GM23338 (cell line): ENCODE data around the gene EML4. TPM values are rescaled to one million over a fixed set of nuclear protein-coding genes. Genes with fewer than 3 reads are reported as not detected.

Experiments
- ATAC-seq: fragments of 200-7000 bp; cut with Tn5 transposase; 3 replicates; pipeline ENCODE4 v1.9.1; 2020
- DNase-seq: peaks from one replicate; pipeline ENCODE4 v3.0.0-alpha.2; 2015; ENCODE audit warnings: low spot score
- H2AFZ ChIP-seq: fragments of 200-600 bp; sonication (generic); 2 replicates; pipeline ENCODE4 v1.8.0; 2016; ENCODE audit warnings: antibody characterized with exemption, mild to moderate bottlenecking, moderate library complexity
- H3F3A ChIP-seq: fragments of 200-600 bp; sonication (generic); replicated peaks from 2 replicates; pipeline ENCODE4 v1.8.0; 2017; ENCODE audit warnings: antibody characterized with exemption, mixed run types, low read depth
- H3K27ac ChIP-seq: fragments of 200-600 bp; sonication (generic); 2 replicates; pipeline ENCODE4 v1.6.1; 2016; ENCODE audit warnings: low read depth
- H3K27me3 ChIP-seq: fragments of 200-600 bp; sonication (generic); 2 replicates; pipeline ENCODE4 v1.8.0; 2016; ENCODE audit warnings: mild to moderate bottlenecking, mixed run types, moderate library complexity; ENCODE audit not compliant: insufficient read depth
- H3K36me3 ChIP-seq: fragments of 200-600 bp; sonication (generic); 2 replicates; pipeline ENCODE4 v1.8.0; 2016; ENCODE audit warnings: mild to moderate bottlenecking; ENCODE audit not compliant: insufficient read depth
- H3K4me1 ChIP-seq: fragments of 200-600 bp; sonication (generic); 2 replicates; pipeline ENCODE4 v1.8.0; 2016; ENCODE audit warnings: mild to moderate bottlenecking, moderate library complexity; ENCODE audit not compliant: insufficient read depth
- H3K4me2 ChIP-seq: fragments of 200-600 bp; sonication (generic); 2 replicates; pipeline ENCODE4 v1.7.1; 2017; ENCODE audit warnings: mixed run types
- H3K4me3 ChIP-seq: fragments of 200-600 bp; sonication (generic); 2 replicates; pipeline ENCODE4 v1.6.1; 2016; ENCODE audit warnings: mixed run types
- H3K79me2 ChIP-seq: fragments of 200-600 bp; sonication (generic); replicated peaks from 2 replicates; pipeline ENCODE4 v1.8.0; 2017; ENCODE audit warnings: mild to moderate bottlenecking; ENCODE audit not compliant: insufficient read depth
- H3K9me2 ChIP-seq: fragments of 200-600 bp; sonication (generic); 2 replicates; pipeline ENCODE4 v1.8.0; 2017; ENCODE audit not compliant: insufficient read depth
- H4K20me1 ChIP-seq: fragments of 200-600 bp; sonication (generic); replicated peaks from 2 replicates; pipeline ENCODE4 v1.8.0; 2017; ENCODE audit warnings: mild to moderate bottlenecking; ENCODE audit not compliant: insufficient read depth
- H3K27ac Mint-ChIP-seq: 2 replicates; pipeline ENCODE4 v1.8.0; 2020; ENCODE audit warnings: inconsistent platforms, mild to moderate bottlenecking, moderate library complexity, mixed read lengths
- H3K27me3 Mint-ChIP-seq: 3 replicates; pipeline ENCODE4 v1.8.0; 2022; ENCODE audit warnings: low read depth, mild to moderate bottlenecking, moderate library complexity, mixed read lengths, inconsistent platforms; ENCODE audit not compliant: insufficient read depth, poor library complexity
- H3K36me3 Mint-ChIP-seq: 3 replicates; pipeline ENCODE4 v1.8.0; 2021; ENCODE audit warnings: low read depth, mild to moderate bottlenecking, inconsistent platforms, moderate library complexity, mixed read lengths
- H3K4me1 Mint-ChIP-seq: 3 replicates; pipeline ENCODE4 v1.8.0; 2020; ENCODE audit warnings: mild to moderate bottlenecking, inconsistent platforms, mixed read lengths
- H3K4me3 Mint-ChIP-seq: 3 replicates; pipeline ENCODE4 v1.8.0; 2021; ENCODE audit warnings: moderate library complexity, mild to moderate bottlenecking, inconsistent platforms, mixed read lengths
- H3K9me3 Mint-ChIP-seq: 3 replicates; pipeline ENCODE4 v1.8.0; 2020; ENCODE audit warnings: moderate library complexity, mild to moderate bottlenecking, inconsistent platforms, mixed read lengths
- EZH2 ChIP-seq: fragments of 200-600 bp; sonication (generic); IDR thresholded peaks from one replicate; pipeline ENCODE4 v1.8.0; 2017; ENCODE audit warnings: antibody characterized with exemption, mild to moderate bottlenecking, low read depth; ENCODE audit not compliant: unreplicated experiment
- JUNB ChIP-seq: IDR thresholded peaks from one replicate; pipeline ENCODE4 v1.6.1; 2016; ENCODE audit warnings: antibody characterized with exemption; ENCODE audit not compliant: unreplicated experiment
- NANOG ChIP-seq: IDR thresholded peaks from 2 replicates; pipeline ENCODE4 v1.6.1; 2016; ENCODE audit warnings: antibody characterized with exemption, borderline replicate concordance
- POLR2AphosphoS5 ChIP-seq: IDR thresholded peaks from 2 replicates; pipeline ENCODE4 v1.6.1; 2016; ENCODE audit warnings: antibody characterized with exemption, low read depth
- STAT1 ChIP-seq: IDR thresholded peaks from one replicate; pipeline ENCODE4 v1.6.1; 2016; ENCODE audit warnings: antibody characterized with exemption; ENCODE audit not compliant: unreplicated experiment
- ZNF331 ChIP-seq: fragments of 250-450 bp; sonication (Bioruptor Pico); IDR thresholded peaks from 2 replicates; pipeline ENCODE4 v1.5.0; 2020; ENCODE audit warnings: low read depth, mild to moderate bottlenecking, moderate library complexity
- polyA plus RNA-seq: library from polyadenylated mRNA; unstranded; fragments of >200 nt; fragmentation: Nextera tagmentation; extraction: Ambion mirVana; gene quantifications from 2 replicates; pipeline ENCODE4 v1.2.1, GENCODE V29; 2016
- total RNA-seq: library from RNA; depleted of rRNA; stranded (reverse); fragments of >200 nt; shearing (Covaris generic); gene quantifications from 2 replicates; pipeline ENCODE4 v1.2.3, GENCODE V29; 2014
- TF ChIP-seq, protein P1 (sequence below): IDR thresholded peaks from one replicate; pipeline ENCODE4 v1.6.1; 2018; ENCODE audit warnings: antibody characterized with exemption; ENCODE audit not compliant: unreplicated experiment
- TF ChIP-seq, protein P2 (sequence below), 2 experiments: fragments of 200-600 bp in 1 of 2; sonication (generic) in 1 of 2; conservative IDR thresholded peaks; 2 replicates each; pipeline versions ENCODE4 v1.5.1 to v1.6.1; 2016 to 2017; ENCODE audit warnings: antibody characterized with exemption in 2 of 2, low read depth in 2 of 2, mild to moderate bottlenecking in 2 of 2, moderate library complexity in 1 of 2
- TF ChIP-seq, protein P3 (sequence below): fragments of 250-450 bp; sonication (Bioruptor Pico); IDR thresholded peaks from 2 replicates; pipeline ENCODE4 v1.5.0; 2020; ENCODE audit warnings: mild to moderate bottlenecking, moderate library complexity

The EML4 gene
- total and polyA plus RNA-seq, 2 experiments from 2014 or later, result 65.3 to 115 TPM

- H3K9me2 ChIP-seq, result no peaks in the 10 kb centered on the region
- no peaks in the 10 kb centered on the region for H3K9me3 Mint-ChIP-seq
- peaks cover 100% of the 10 kb centered on the region for H3K79me2 ChIP-seq
- H3K4me3 Mint-ChIP-seq, result no peak overlapping the region
- H3K27ac ChIP-seq, result no peak overlapping the region
- TF ChIP-seq EZH2 (no peak), STAT1 (no peak), JUNB (no peak)
- 0 out of 2 replicates have a peak, but pooled peaks cover 4% of the 10 kb centered on the region for H3K4me1 ChIP-seq
- H3K36me3 Mint-ChIP-seq, result peaks cover 4% of the 10 kb centered on the region; the same call in 1 of the 3 replicates
- H3K27me3 ChIP-seq, result no peaks in the 10 kb centered on the region
- H3K4me3 ChIP-seq, result no peak overlapping the region
- no peaks in the 10 kb centered on the region for H3K27me3 Mint-ChIP-seq
- H3K4me2 ChIP-seq, result no peak overlapping the region
- DNase-seq (no peak), ATAC-seq (no peak)
- no peak overlapping the region for H2AFZ ChIP-seq
- no peaks in the 10 kb centered on the region for H3K36me3 ChIP-seq
- H3K27ac Mint-ChIP-seq, result no peak overlapping the region
- no peaks in the 10 kb centered on the region for H3F3A ChIP-seq
- H4K20me1 ChIP-seq, result peaks cover 21% of the 10 kb centered on the region; the same call in 1 of the 2 replicates
- H3K4me1 Mint-ChIP-seq, result peaks cover 20% of the 10 kb centered on the region
These were observed 17.9 kb downstream of the EML4 start for GRCh38 chr2:42186945-42187632.

DNA sequence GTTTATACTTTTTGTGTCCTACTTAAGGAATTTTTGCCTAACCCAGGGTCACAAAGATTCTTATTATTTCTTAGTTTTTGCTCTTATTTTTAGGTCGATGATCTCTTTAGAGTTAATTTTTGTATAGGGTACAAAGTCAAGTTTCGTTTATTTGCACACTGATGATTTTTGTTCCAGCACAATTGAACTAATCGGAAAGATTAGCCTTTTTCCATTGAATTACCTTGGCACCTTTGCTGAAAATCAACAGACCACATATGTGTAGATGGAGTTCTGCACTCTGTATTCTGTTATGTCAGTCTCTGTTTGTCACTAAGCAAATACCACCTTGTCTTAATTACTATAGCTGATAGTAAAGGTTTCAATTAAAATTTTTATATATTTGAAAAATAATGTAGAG, 18.7 kb downstream of the EML4 start:
- no peak for DNase-seq
- Histone ChIP-seq H3K27me3 (no peaks in the 10 kb centered on the region), H3K36me3 (no peaks in the 10 kb centered on the region), H4K20me1 (peaks cover 18% of the 10 kb centered on the region; the same call in 1 of the 2 replicates), H3K4me2 (no peak overlapping the region), H3F3A (no peaks in the 10 kb centered on the region), H2AFZ (no peak overlapping the region), H3K27ac (no peak overlapping the region), H3K4me1 (0 out of 2 replicates have a peak, but pooled peaks cover 4% of the 10 kb centered on the region), H3K4me3 (no peak overlapping the region), H3K79me2 (peaks cover 100% of the 10 kb centered on the region), H3K9me2 (no peaks in the 10 kb centered on the region)
- Mint-ChIP-seq H3K36me3 (no peaks in the 10 kb centered on the region), H3K27ac (no peak overlapping the region), H3K4me1 (peaks cover 17% of the 10 kb centered on the region), H3K9me3 (no peaks in the 10 kb centered on the region), H3K4me3 (no peak overlapping the region), H3K27me3 (no peaks in the 10 kb centered on the region)
- ATAC-seq, result no peak
- TF ChIP-seq, protein P1, sequence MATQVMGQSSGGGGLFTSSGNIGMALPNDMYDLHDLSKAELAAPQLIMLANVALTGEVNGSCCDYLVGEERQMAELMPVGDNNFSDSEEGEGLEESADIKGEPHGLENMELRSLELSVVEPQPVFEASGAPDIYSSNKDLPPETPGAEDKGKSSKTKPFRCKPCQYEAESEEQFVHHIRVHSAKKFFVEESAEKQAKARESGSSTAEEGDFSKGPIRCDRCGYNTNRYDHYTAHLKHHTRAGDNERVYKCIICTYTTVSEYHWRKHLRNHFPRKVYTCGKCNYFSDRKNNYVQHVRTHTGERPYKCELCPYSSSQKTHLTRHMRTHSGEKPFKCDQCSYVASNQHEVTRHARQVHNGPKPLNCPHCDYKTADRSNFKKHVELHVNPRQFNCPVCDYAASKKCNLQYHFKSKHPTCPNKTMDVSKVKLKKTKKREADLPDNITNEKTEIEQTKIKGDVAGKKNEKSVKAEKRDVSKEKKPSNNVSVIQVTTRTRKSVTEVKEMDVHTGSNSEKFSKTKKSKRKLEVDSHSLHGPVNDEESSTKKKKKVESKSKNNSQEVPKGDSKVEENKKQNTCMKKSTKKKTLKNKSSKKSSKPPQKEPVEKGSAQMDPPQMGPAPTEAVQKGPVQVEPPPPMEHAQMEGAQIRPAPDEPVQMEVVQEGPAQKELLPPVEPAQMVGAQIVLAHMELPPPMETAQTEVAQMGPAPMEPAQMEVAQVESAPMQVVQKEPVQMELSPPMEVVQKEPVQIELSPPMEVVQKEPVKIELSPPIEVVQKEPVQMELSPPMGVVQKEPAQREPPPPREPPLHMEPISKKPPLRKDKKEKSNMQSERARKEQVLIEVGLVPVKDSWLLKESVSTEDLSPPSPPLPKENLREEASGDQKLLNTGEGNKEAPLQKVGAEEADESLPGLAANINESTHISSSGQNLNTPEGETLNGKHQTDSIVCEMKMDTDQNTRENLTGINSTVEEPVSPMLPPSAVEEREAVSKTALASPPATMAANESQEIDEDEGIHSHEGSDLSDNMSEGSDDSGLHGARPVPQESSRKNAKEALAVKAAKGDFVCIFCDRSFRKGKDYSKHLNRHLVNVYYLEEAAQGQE, result no peak
- TF ChIP-seq NANOG, result no peak
- no peak for TF ChIP-seq EZH2
- TF ChIP-seq, protein P2, sequence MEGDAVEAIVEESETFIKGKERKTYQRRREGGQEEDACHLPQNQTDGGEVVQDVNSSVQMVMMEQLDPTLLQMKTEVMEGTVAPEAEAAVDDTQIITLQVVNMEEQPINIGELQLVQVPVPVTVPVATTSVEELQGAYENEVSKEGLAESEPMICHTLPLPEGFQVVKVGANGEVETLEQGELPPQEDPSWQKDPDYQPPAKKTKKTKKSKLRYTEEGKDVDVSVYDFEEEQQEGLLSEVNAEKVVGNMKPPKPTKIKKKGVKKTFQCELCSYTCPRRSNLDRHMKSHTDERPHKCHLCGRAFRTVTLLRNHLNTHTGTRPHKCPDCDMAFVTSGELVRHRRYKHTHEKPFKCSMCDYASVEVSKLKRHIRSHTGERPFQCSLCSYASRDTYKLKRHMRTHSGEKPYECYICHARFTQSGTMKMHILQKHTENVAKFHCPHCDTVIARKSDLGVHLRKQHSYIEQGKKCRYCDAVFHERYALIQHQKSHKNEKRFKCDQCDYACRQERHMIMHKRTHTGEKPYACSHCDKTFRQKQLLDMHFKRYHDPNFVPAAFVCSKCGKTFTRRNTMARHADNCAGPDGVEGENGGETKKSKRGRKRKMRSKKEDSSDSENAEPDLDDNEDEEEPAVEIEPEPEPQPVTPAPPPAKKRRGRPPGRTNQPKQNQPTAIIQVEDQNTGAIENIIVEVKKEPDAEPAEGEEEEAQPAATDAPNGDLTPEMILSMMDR (conservative IDR thresholded peaks at IDR 0.05; ENCODE audit: low read depth in 2 of 2), result no peak
- TF ChIP-seq, protein P3, sequence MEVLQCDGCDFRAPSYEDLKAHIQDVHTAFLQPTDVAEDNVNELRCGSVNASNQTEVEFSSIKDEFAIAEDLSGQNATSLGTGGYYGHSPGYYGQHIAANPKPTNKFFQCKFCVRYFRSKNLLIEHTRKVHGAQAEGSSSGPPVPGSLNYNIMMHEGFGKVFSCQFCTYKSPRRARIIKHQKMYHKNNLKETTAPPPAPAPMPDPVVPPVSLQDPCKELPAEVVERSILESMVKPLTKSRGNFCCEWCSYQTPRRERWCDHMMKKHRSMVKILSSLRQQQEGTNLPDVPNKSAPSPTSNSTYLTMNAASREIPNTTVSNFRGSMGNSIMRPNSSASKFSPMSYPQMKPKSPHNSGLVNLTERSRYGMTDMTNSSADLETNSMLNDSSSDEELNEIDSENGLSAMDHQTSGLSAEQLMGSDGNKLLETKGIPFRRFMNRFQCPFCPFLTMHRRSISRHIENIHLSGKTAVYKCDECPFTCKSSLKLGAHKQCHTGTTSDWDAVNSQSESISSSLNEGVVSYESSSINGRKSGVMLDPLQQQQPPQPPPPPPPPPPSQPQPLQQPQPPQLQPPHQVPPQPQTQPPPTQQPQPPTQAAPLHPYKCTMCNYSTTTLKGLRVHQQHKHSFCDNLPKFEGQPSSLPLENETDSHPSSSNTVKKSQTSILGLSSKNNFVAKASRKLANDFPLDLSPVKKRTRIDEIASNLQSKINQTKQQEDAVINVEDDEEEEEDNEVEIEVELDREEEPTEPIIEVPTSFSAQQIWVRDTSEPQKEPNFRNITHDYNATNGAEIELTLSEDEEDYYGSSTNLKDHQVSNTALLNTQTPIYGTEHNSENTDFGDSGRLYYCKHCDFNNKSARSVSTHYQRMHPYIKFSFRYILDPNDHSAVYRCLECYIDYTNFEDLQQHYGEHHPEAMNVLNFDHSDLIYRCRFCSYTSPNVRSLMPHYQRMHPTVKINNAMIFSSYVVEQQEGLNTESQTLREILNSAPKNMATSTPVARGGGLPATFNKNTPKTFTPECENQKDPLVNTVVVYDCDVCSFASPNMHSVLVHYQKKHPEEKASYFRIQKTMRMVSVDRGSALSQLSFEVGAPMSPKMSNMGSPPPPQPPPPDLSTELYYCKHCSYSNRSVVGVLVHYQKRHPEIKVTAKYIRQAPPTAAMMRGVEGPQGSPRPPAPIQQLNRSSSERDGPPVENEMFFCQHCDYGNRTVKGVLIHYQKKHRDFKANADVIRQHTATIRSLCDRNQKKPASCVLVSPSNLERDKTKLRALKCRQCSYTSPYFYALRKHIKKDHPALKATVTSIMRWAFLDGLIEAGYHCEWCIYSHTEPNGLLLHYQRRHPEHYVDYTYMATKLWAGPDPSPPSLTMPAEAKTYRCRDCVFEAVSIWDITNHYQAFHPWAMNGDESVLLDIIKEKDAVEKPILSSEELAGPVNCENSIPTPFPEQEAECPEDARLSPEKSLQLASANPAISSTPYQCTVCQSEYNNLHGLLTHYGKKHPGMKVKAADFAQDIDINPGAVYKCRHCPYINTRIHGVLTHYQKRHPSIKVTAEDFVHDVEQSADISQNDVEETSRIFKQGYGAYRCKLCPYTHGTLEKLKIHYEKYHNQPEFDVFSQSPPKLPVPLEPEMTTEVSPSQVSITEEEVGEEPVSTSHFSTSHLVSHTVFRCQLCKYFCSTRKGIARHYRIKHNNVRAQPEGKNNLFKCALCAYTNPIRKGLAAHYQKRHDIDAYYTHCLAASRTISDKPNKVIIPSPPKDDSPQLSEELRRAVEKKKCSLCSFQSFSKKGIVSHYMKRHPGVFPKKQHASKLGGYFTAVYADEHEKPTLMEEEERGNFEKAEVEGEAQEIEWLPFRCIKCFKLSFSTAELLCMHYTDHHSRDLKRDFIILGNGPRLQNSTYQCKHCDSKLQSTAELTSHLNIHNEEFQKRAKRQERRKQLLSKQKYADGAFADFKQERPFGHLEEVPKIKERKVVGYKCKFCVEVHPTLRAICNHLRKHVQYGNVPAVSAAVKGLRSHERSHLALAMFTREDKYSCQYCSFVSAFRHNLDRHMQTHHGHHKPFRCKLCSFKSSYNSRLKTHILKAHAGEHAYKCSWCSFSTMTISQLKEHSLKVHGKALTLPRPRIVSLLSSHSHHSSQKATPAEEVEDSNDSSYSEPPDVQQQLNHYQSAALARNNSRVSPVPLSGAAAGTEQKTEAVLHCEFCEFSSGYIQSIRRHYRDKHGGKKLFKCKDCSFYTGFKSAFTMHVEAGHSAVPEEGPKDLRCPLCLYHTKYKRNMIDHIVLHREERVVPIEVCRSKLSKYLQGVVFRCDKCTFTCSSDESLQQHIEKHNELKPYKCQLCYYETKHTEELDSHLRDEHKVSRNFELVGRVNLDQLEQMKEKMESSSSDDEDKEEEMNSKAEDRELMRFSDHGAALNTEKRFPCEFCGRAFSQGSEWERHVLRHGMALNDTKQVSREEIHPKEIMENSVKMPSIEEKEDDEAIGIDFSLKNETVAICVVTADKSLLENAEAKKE (CRISPR knock-in tag), result no peak
- TF ChIP-seq POLR2AphosphoS5, result no peak
- TF ChIP-seq STAT1, result no peak
- TF ChIP-seq ZNF331 (CRISPR knock-in tag), result no peak
